GM23338 (cell line): ENCODE measurements around the gene MUL1.

Source experiments
- CTCF ChIP-seq, 2 experiments: fragments of 200-600 bp in 1 of 2; sonication (generic) in 1 of 2; conservative IDR thresholded peaks; 2 replicates each; pipeline versions ENCODE4 v1.5.1 to v1.6.1; 2016 to 2017; ENCODE audit warnings: antibody characterized with exemption in 2 of 2, low read depth in 2 of 2, mild to moderate bottlenecking in 2 of 2, moderate library complexity in 1 of 2
- EZH2 ChIP-seq: fragments of 200-600 bp; sonication (generic); IDR thresholded peaks from one replicate; pipeline ENCODE4 v1.8.0; 2017; ENCODE audit warnings: antibody characterized with exemption, mild to moderate bottlenecking, low read depth; ENCODE audit not compliant: unreplicated experiment

- TF ChIP-seq EZH2 (no peak), CTCF (conservative IDR thresholded peaks at IDR 0.05; ENCODE audit: low read depth in 2 of 2) (no peak)
Measured at GRCh38 chr1:20507248-20507563, 745 bp downstream of the MUL1 start.
